Measurements from ENCODE around the gene CIB4. TPM values are rescaled to one million over a fixed set of nuclear protein-coding genes. Genes with fewer than 3 reads are reported as not detected.

The CIB4 gene
- total and polyA plus RNA-seq, 2 of the 4 experiments (the other 2 are of a cell fraction): not detected

DNA sequence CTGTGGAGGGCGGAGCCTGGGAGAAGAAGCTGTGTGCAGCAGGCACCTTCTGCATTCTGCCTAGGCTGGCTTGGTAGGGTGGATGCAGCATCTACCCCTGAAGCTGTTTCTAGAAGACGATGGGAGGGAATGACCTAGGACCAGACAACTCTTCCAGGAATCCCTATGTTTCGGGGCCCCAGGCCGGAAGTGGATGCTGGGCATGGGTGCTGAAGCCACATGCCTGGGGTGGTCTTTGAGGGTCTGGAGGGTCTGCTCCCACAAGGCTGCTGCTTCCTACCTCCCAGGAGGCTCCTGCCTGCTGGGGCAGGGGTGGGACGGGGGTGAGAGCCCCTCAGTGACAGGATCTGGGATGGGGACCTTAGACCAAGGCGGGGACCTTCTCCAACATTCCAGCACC is 61.0 kb downstream of the CIB4 start:
- no peaks in the 10 kb centered on the region for H3K79me1 ChIP-seq (ENCODE audit: low read depth in 1 of 2, low read length in 2 of 2)
- TF ChIP-seq FOS (IDR thresholded peaks at IDR 0.05; ENCODE audit: low read depth, low read length) (no peak), MAZ (IDR thresholded peaks at IDR 0.05; ENCODE audit: borderline replicate concordance, low read depth, low read length) (no peak)
- no peak overlapping the region for H2AFZ ChIP-seq (replicated peaks; ENCODE audit: low read length, poor library complexity)
- H3K4me3 ChIP-seq (ENCODE audit: insufficient read depth, low read depth, low read length): no peak overlapping the region
- no peak overlapping the region for H2BK120ac ChIP-seq (ENCODE audit: low read depth, low read length)
- H3K9me3 ChIP-seq (ENCODE audit: control insufficient read depth, insufficient read depth, low read length): no peaks in the 10 kb centered on the region
- no peaks in the 10 kb centered on the region for H4K20me1 ChIP-seq (ENCODE audit: insufficient read depth, low read length)
- H3K4me1 ChIP-seq (ENCODE audit: control insufficient read depth, insufficient read depth, low read length): no peaks in the 10 kb centered on the region
- ChIA-PET POLR2A (ENCODE audit: unreplicated experiment) (no interaction called here), CTCF (no interaction called here)
- no peak overlapping the region for H3K27ac ChIP-seq (ENCODE audit: insufficient read depth, low read length)
- BruUV-seq (replicated peaks): no TSS peak
- no peak overlapping the region for H2BK5ac ChIP-seq (ENCODE audit: low read depth, low read length, poor library complexity, severe bottlenecking)
- no peak overlapping the region for H3K18ac ChIP-seq (ENCODE audit: low read depth, low read length)
- in situ Hi-C loops (cut with MboI; ENCODE audit: low sequenced_read_pairs): no loop called here
- no peak overlapping the region for H3K4me2 ChIP-seq (ENCODE audit: low read depth, low read length)
- dilution Hi-C loops (cut with HindIII; ENCODE audit: low sequenced_read_pairs, unreplicated experiment): no loop called here
- H3K27me3 ChIP-seq (ENCODE audit: control insufficient read depth, insufficient read depth, low read length): peaks cover 66% of the 10 kb centered on the region
- no peak for DNase-seq
- no peak overlapping the region for H2AK5ac ChIP-seq (ENCODE audit: low read depth, low read length)
- H3K36me3 ChIP-seq (ENCODE audit: control insufficient read depth, insufficient read depth, low read length): no peaks in the 10 kb centered on the region
- WGBS, 2 experiments (ENCODE audit: extremely low coverage in 2 of 2, insufficient read length in 1 of 2): no CpG with 5 or more reads among the region's 6 CpGs
- no peak overlapping the region for H3K4ac ChIP-seq (ENCODE audit: low read depth, low read length)
- no peaks in the 10 kb centered on the region for H3K9me1 ChIP-seq (ENCODE audit: insufficient read depth, low read length)
- H2AK9ac ChIP-seq (replicated peaks; ENCODE audit: low read depth, low read length, poor library complexity): no peak overlapping the region
- no peak overlapping the region for H3K9ac ChIP-seq (ENCODE audit: low read depth, low read length)
- no peak overlapping the region for H3K14ac ChIP-seq (replicated peaks; ENCODE audit: low read depth, low read length)
- H2BK15ac ChIP-seq (ENCODE audit: low read depth, low read length): no peak overlapping the region
- no peak overlapping the region for H4K91ac ChIP-seq (ENCODE audit: insufficient read depth, low read depth, low read length)
- H4K5ac ChIP-seq (ENCODE audit: low read depth, low read length): no peak overlapping the region
- H3K56ac ChIP-seq (ENCODE audit: extremely low read depth, insufficient read depth, low read length): no peak overlapping the region
- no peak overlapping the region for H4K8ac ChIP-seq (ENCODE audit: low read depth in 2 of 2, low read length in 2 of 2)
- no peak for ATAC-seq (ENCODE audit: low read depth)
- intact Hi-C loops (cut with micrococcal nuclease): no loop called here
- H2BK20ac ChIP-seq (ENCODE audit: low read depth, low read length): no peak overlapping the region
- no peak overlapping the region for H3K23ac ChIP-seq (ENCODE audit: low read depth, low read length)

All from IMR-90 (cell line).